OCI-LY3 (cell line): Measurements from ENCODE around the gene NHERF2.

Experiments used
- H2AFZ ChIP-seq: fragments of 200-600, 300-600 bp; shearing (Covaris generic); 2 replicates; pipeline ENCODE4 v1.6.0; 2014; ENCODE audit warnings: antibody characterized with exemption, low read depth, low read length
- H3K27ac ChIP-seq: fragments of 200-600, 300-600 bp; sonication (generic); 2 replicates; pipeline ENCODE4 v1.5.1; 2014; ENCODE audit warnings: mild to moderate bottlenecking, low read length, moderate library complexity, mixed read lengths
- H3K27me3 ChIP-seq: fragments of 200-600, 300-600 bp; sonication (generic); 2 replicates; pipeline ENCODE4 v1.6.1; 2014; ENCODE audit warnings: low read depth, low read length, mixed read lengths
- H3K36me3 ChIP-seq: fragments of 200-600, 300-600 bp; sonication (generic); replicated peaks from 2 replicates; pipeline ENCODE3; 2014; ENCODE audit warnings: low read depth, low read length, mixed read lengths
- H3K4me1 ChIP-seq: fragments of 300-600, 200-600 bp; sonication (generic); 2 replicates; pipeline ENCODE4 v1.6.1; 2014; ENCODE audit warnings: low read length, mixed read lengths
- H3K4me2 ChIP-seq: fragments of 200-600, 300-600 bp; sonication (generic); 2 replicates; pipeline ENCODE4 v1.6.1; 2014; ENCODE audit warnings: low read length, mixed read lengths
- H3K4me3 ChIP-seq: fragments of 300-600, 200-600 bp; sonication (generic); 2 replicates; pipeline ENCODE4 v1.5.1; 2014; ENCODE audit warnings: antibody characterized with exemption, mild to moderate bottlenecking, low read length, moderate library complexity
- H3K79me2 ChIP-seq: fragments of 300-600, 200-600 bp; shearing (Covaris generic); 2 replicates; pipeline ENCODE4 v1.6.1; 2014; ENCODE audit warnings: mild to moderate bottlenecking, low read length, mixed read lengths
- H3K9ac ChIP-seq: fragments of 300-600, 200-600 bp; shearing (Covaris generic); 2 replicates; pipeline ENCODE4 v1.6.0; 2014; ENCODE audit warnings: mild to moderate bottlenecking, low read length, moderate library complexity
- H3K9me3 ChIP-seq: fragments of 200-600, 300-600 bp; shearing (Covaris generic); 2 replicates; pipeline ENCODE4 v1.6.1; 2014; ENCODE audit warnings: low read length, mixed read lengths; ENCODE audit not compliant: insufficient read depth
- H4K20me1 ChIP-seq: fragments of 200-600, 300-600 bp; sonication (generic); 2 replicates; pipeline ENCODE4 v1.6.1; 2016; ENCODE audit warnings: low read length, mixed read lengths; ENCODE audit not compliant: insufficient read depth
- CTCF ChIP-seq: fragments of 200-600, 300-600 bp; sonication (generic); IDR thresholded peaks from 2 replicates; pipeline ENCODE4 v1.5.1; 2014; ENCODE audit warnings: antibody characterized with exemption, low read length, low read depth
- EZH2phosphoT487 ChIP-seq: fragments of 200-600 bp; shearing (Covaris generic); IDR thresholded peaks from 2 replicates; pipeline ENCODE4 v1.6.1; 2018; ENCODE audit warnings: antibody characterized with exemption, mixed run types, low read depth

The NHERF2 gene

GRCh38 chr16:2028146-2028545 is 1.4 kb downstream of the NHERF2 start:
- no peaks in the 10 kb centered on the region for H4K20me1 ChIP-seq
- H3K9ac ChIP-seq = no peak overlapping the region
- no peak overlapping the region for H3K27ac ChIP-seq
- H3K27me3 ChIP-seq = peaks cover 28% of the 10 kb centered on the region
- no peaks in the 10 kb centered on the region for H3K36me3 ChIP-seq
- peaks cover 15% of the 10 kb centered on the region for H3K4me1 ChIP-seq
- TF ChIP-seq CTCF (no peak), EZH2phosphoT487 (no peak)
- no peaks in the 10 kb centered on the region for H3K9me3 ChIP-seq
- no peaks in the 10 kb centered on the region for H3K79me2 ChIP-seq
- H2AFZ ChIP-seq = no peak overlapping the region
- no peak overlapping the region for H3K4me3 ChIP-seq
- no peak overlapping the region for H3K4me2 ChIP-seq

- H3K9me3 ChIP-seq = no peaks in the 10 kb centered on the region
- H3K27ac ChIP-seq = no peak overlapping the region
- no peak overlapping the region for H2AFZ ChIP-seq
- H4K20me1 ChIP-seq = no peaks in the 10 kb centered on the region
- no peak overlapping the region for H3K4me3 ChIP-seq
- TF ChIP-seq EZH2phosphoT487 (no peak), CTCF (no peak)
- H3K36me3 ChIP-seq = no peaks in the 10 kb centered on the region
- no peak overlapping the region for H3K9ac ChIP-seq
- H3K4me2 ChIP-seq = no peak overlapping the region
- peaks cover 28% of the 10 kb centered on the region for H3K27me3 ChIP-seq
- H3K4me1 ChIP-seq = peaks cover 10% of the 10 kb centered on the region
- no peaks in the 10 kb centered on the region for H3K79me2 ChIP-seq
Measured at GRCh38 chr16:2028620-2029220, 2.0 kb downstream of the NHERF2 start.

GRCh38 chr16:2029350-2029749 is 2.6 kb downstream of the NHERF2 start:
- peaks cover 9% of the 10 kb centered on the region for H3K4me1 ChIP-seq
- H3K36me3 ChIP-seq = no peaks in the 10 kb centered on the region
- H4K20me1 ChIP-seq = no peaks in the 10 kb centered on the region
- H3K27me3 ChIP-seq = peaks cover 28% of the 10 kb centered on the region
- no peak overlapping the region for H3K27ac ChIP-seq
- no peak overlapping the region for H2AFZ ChIP-seq
- H3K4me3 ChIP-seq = no peak overlapping the region
- no peak overlapping the region for H3K4me2 ChIP-seq
- no peak overlapping the region for H3K9ac ChIP-seq
- no peaks in the 10 kb centered on the region for H3K9me3 ChIP-seq
- TF ChIP-seq CTCF (no peak), EZH2phosphoT487 (no peak)
- H3K79me2 ChIP-seq = no peaks in the 10 kb centered on the region

- no peaks in the 10 kb centered on the region for H3K79me2 ChIP-seq
- no peak overlapping the region for H2AFZ ChIP-seq
- H4K20me1 ChIP-seq = no peaks in the 10 kb centered on the region
- H3K4me1 ChIP-seq = peaks cover 9% of the 10 kb centered on the region
- TF ChIP-seq CTCF = no peak
- no peak for TF ChIP-seq EZH2phosphoT487
- H3K9ac ChIP-seq = no peak overlapping the region
- peaks cover 28% of the 10 kb centered on the region for H3K27me3 ChIP-seq
- no peak overlapping the region for H3K4me2 ChIP-seq
- no peaks in the 10 kb centered on the region for H3K36me3 ChIP-seq
- H3K4me3 ChIP-seq = no peak overlapping the region
- H3K27ac ChIP-seq = no peak overlapping the region
- no peaks in the 10 kb centered on the region for H3K9me3 ChIP-seq
Measured at GRCh38 chr16:2030036-2030435, 3.3 kb downstream of the NHERF2 start.
